Endodermal cell (in vitro differentiated cells): Measurements from ENCODE around the gene ARFGAP1. TPM values are rescaled to one million over a fixed set of nuclear protein-coding genes. Genes with fewer than 3 reads are reported as not detected.

Experiments used
- DNase-seq: peaks from one replicate; pipeline ENCODE4 v3.0.0-alpha.2; 2017
- H3K27ac ChIP-seq: 2 replicates; pipeline ENCODE4 v1.5.1; 2013; ENCODE audit warnings: mild to moderate bottlenecking, low read depth, low read length, moderate library complexity
- H3K27me3 ChIP-seq: 2 replicates; pipeline ENCODE4 v1.6.1; 2013; ENCODE audit warnings: mild to moderate bottlenecking, low read length, moderate library complexity; ENCODE audit not compliant: insufficient read depth, control insufficient read depth, poor library complexity, severe bottlenecking
- H3K36me3 ChIP-seq: 2 replicates; pipeline ENCODE4 v1.7.0; 2013; ENCODE audit warnings: mild to moderate bottlenecking, low read length, moderate library complexity; ENCODE audit not compliant: control insufficient read depth, insufficient read depth
- H3K4me1 ChIP-seq: one replicate; pipeline ENCODE4 v1.7.0; 2013; ENCODE audit warnings: low read length; ENCODE audit not compliant: control insufficient read depth, insufficient read depth
- H3K4me3 ChIP-seq: 2 replicates; pipeline ENCODE4 v1.5.1; 2013; ENCODE audit warnings: mild to moderate bottlenecking, low read length, moderate library complexity
- H3K9ac ChIP-seq: 2 replicates; pipeline ENCODE4 v1.6.1; 2013; ENCODE audit warnings: mild to moderate bottlenecking, low read length, moderate library complexity; ENCODE audit not compliant: poor library complexity, severe bottlenecking; ENCODE audit errors: extremely low read depth
- H3K9me3 ChIP-seq: 2 replicates; pipeline ENCODE4 v1.6.1; 2013; ENCODE audit warnings: mild to moderate bottlenecking, low read length, moderate library complexity; ENCODE audit not compliant: control insufficient read depth
- H3K27ac Mint-ChIP-seq: 2 replicates; pipeline ENCODE4 v1.8.0; 2020; ENCODE audit warnings: mixed read lengths
- H3K27me3 Mint-ChIP-seq: 2 replicates; pipeline ENCODE4 v1.8.0; 2021; ENCODE audit warnings: mild to moderate bottlenecking, mixed read lengths; ENCODE audit not compliant: insufficient read depth
- H3K36me3 Mint-ChIP-seq: 2 replicates; pipeline ENCODE4 v1.8.0; 2020; ENCODE audit warnings: low read depth, mixed read lengths
- H3K4me1 Mint-ChIP-seq: 2 replicates; pipeline ENCODE4 v1.8.0; 2020; ENCODE audit warnings: mixed read lengths
- H3K4me3 Mint-ChIP-seq: 2 replicates; pipeline ENCODE4 v1.8.0; 2020; ENCODE audit warnings: mild to moderate bottlenecking, moderate library complexity, mixed read lengths
- H3K9me3 Mint-ChIP-seq: 2 replicates; pipeline ENCODE4 v1.8.0; 2020; ENCODE audit warnings: mild to moderate bottlenecking, mixed read lengths
- WGBS, 2 experiments: methylation state at CpG; one replicate each; pipeline versions ENCODE4 v1.1.5 to v1.1.7; 2013; ENCODE audit warnings: missing lambda C conversion rate in 2 of 2, mixed read lengths in 1 of 2; ENCODE audit not compliant: insufficient coverage in 1 of 2, insufficient read length in 1 of 2; 5-methylcytosine and 5-hydroxymethylcytosine counted together
- total RNA-seq, 2 donors: library from RNA; stranded (reverse); fragmentation: NEBNext Ultra II Directional in 1 of 2; extraction: Animal tissue kit (Norgen Biotek cat#: 25700) in 1 of 2; gene quantifications; 2 replicates in 1 of 2; 3 replicates in 1 of 2; pipeline ENCODE4 v1.2.1, GENCODE V29; 2021
- TF ChIP-seq, protein P1 (sequence below): fragments of 200-600 bp; sonication (generic); conservative IDR thresholded peaks from 2 replicates; pipeline ENCODE4 v1.5.0; 2021; ENCODE audit warnings: antibody characterized with exemption, mild to moderate bottlenecking

Gene ARFGAP1
- total RNA-seq, 2 donors from 2014 or later: 159 to 208 TPM

DNA sequence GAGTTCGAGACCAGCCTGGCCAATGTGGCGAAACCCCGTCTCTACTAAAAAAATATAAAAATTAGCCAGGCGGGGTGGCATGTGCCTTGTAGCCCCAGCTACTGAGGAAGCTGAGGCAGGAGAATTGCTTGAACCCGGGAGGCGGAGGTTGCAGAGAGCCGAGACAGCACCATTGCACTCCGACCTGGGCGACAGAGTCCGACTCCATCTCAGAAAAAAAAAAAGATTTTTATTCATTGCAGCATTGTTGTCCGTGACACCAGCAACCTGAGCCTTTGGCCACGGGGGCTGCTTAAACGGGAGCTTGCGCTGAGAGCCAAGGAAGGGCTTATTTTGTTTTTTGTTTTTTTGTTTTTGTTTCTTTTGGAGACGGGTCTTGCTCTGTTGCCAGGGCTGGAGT lies 7.3 kb downstream of the ARFGAP1 start:
- no peaks in the 10 kb centered on the region for H3K27me3 ChIP-seq
- no peaks in the 10 kb centered on the region for H3K4me1 Mint-ChIP-seq
- TF ChIP-seq, protein P1, sequence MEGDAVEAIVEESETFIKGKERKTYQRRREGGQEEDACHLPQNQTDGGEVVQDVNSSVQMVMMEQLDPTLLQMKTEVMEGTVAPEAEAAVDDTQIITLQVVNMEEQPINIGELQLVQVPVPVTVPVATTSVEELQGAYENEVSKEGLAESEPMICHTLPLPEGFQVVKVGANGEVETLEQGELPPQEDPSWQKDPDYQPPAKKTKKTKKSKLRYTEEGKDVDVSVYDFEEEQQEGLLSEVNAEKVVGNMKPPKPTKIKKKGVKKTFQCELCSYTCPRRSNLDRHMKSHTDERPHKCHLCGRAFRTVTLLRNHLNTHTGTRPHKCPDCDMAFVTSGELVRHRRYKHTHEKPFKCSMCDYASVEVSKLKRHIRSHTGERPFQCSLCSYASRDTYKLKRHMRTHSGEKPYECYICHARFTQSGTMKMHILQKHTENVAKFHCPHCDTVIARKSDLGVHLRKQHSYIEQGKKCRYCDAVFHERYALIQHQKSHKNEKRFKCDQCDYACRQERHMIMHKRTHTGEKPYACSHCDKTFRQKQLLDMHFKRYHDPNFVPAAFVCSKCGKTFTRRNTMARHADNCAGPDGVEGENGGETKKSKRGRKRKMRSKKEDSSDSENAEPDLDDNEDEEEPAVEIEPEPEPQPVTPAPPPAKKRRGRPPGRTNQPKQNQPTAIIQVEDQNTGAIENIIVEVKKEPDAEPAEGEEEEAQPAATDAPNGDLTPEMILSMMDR: no peak
- H3K9me3 ChIP-seq: no peaks in the 10 kb centered on the region
- H3K9me3 Mint-ChIP-seq: no peaks in the 10 kb centered on the region
- H3K9ac ChIP-seq: no peak overlapping the region
- no peaks in the 10 kb centered on the region for H3K27me3 Mint-ChIP-seq
- DNase-seq: no peak
- H3K27ac Mint-ChIP-seq: no peak overlapping the region
- 91 to 92% methylated on average over 14 to 15 of the region's 15 CpGs for WGBS, 2 experiments
- peaks cover 45% of the 10 kb centered on the region for H3K36me3 Mint-ChIP-seq
- H3K27ac ChIP-seq: no peak overlapping the region
- no peak overlapping the region for H3K4me3 ChIP-seq
- peaks cover 65% of the 10 kb centered on the region for H3K36me3 ChIP-seq
- H3K4me1 ChIP-seq: no peaks in the 10 kb centered on the region
- no peak overlapping the region for H3K4me3 Mint-ChIP-seq

- Mint-ChIP-seq H3K27me3 (no peaks in the 10 kb centered on the region), H3K27ac (no peak overlapping the region), H3K9me3 (no peaks in the 10 kb centered on the region)
Measured at GRCh38 chr20:63280371-63280770, 7.8 kb downstream of the ARFGAP1 start.

DNA sequence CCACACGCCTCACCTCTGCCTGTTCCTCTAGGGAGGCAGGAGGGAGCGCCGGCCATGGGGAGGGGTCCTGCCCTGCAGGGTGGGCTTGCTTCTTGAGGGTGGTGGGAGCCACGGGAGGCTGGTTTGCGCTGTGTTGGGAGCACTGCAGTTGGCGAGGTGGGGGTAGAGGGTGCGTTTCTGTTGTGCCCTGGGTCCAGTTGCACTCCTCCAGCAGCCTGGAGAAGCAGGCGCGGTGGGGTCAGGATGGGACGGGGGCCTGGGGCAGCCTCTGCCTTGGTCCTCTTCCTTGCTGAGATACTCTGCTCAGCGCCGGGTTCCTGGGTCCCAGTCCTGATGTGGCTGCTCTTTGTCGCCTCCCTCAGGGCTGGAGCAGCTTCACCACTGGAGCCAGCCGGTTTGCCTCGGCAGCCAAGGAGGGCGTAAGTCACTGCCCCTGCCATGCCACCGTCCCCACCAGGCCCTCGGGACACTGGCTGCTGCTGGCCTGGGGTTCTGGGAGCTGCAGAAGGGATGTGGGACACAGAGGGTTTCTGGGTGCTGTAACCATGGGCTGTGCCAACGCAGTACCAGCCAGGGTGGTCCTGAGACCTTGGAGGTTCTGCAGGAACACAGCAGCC lies 8.4 kb downstream of the ARFGAP1 start:
- peaks cover 51% of the 10 kb centered on the region for H3K36me3 Mint-ChIP-seq
- no peak overlapping the region for H3K27ac Mint-ChIP-seq
- no peak overlapping the region for H3K4me3 Mint-ChIP-seq
- Histone ChIP-seq H3K9ac (no peak overlapping the region), H3K9me3 (no peaks in the 10 kb centered on the region), H3K36me3 (peaks cover 55% of the 10 kb centered on the region), H3K4me1 (no peaks in the 10 kb centered on the region), H3K4me3 (no peak overlapping the region), H3K27ac (no peak overlapping the region), H3K27me3 (no peaks in the 10 kb centered on the region)
- peak; percentile 84 for DNase-seq
- no peaks in the 10 kb centered on the region for H3K9me3 Mint-ChIP-seq
- H3K4me1 Mint-ChIP-seq: no peaks in the 10 kb centered on the region
- 88 to 89% methylated on average over 9 to 19 of the region's 19 CpGs for WGBS, 2 experiments
- TF ChIP-seq, protein P1: peak; percentile 72
- no peaks in the 10 kb centered on the region for H3K27me3 Mint-ChIP-seq

More at GRCh38 chr20:63280371-63280770, 7.8 kb downstream of the ARFGAP1 start:
- 74 to 89% methylated on average over 5 to 6 of the region's 6 CpGs for WGBS, 2 experiments
- TF ChIP-seq, protein P1: no peak
- Histone ChIP-seq H3K4me1 (no peaks in the 10 kb centered on the region), H3K9ac (no peak overlapping the region), H3K9me3 (no peaks in the 10 kb centered on the region), H3K27ac (no peak overlapping the region), H3K4me3 (no peak overlapping the region), H3K27me3 (no peaks in the 10 kb centered on the region), H3K36me3 (peaks cover 60% of the 10 kb centered on the region)
- peaks cover 45% of the 10 kb centered on the region for H3K36me3 Mint-ChIP-seq
- H3K4me1 Mint-ChIP-seq: no peaks in the 10 kb centered on the region
- no peak overlapping the region for H3K4me3 Mint-ChIP-seq
- DNase-seq: no peak
